AML-193 (cell line): ENCODE data around the gene MMP26.

Source experiments
- DNase-seq, 2 experiments: peaks; one replicate each; lab custom pipeline; 2025; lab: John Stamatoyannopoulos, UW

The MMP26 gene

GRCh38 chr11:4704054-4704789 is at the start of gene MMP26:
Gene MMP26, plus strand, starts transcription at chr11:4704784.
- no peak for DNase-seq

DNA sequence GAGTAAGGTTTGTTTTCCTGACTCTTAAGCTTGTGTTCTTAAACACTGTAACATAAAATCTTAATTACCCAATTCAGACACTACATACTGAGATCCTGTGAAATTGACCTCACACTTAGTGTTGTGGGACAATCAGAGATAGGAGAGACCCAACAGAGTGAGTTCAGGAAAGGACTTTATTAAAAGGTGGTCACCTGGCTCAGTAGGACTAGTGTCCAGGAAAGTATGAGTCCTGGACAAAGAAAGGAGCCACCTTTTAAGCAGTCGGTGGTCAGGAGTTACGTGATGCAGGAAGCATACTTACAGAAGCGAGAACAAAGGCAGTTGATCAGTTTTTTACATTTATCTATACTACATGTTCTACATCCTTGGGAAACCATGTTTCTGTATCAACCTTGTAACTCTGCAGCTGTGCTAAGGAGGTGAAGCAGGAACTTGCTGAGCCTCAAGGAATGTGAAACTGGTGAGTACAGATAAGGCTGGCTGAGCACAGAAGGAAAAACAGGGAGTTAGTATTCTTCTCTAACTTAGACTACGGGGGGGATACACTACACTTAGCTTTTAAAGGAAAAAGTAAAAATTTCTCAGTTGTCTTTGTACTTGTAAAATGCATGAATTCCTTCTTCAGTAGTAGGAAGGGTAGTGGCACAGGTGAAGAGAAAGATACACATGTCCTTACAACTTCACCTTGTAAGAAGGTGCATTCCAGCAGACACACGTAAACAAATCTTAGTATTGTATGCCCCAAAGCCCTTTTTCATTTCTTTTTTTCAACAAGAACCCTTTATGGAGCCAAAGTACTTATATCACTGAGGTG is 45.7 kb upstream of the MMP26 start:
- DNase-seq: no peak

- no peak for DNase-seq
Measured at GRCh38 chr11:4662876-4663275, 41.7 kb upstream of the MMP26 start.

DNA sequence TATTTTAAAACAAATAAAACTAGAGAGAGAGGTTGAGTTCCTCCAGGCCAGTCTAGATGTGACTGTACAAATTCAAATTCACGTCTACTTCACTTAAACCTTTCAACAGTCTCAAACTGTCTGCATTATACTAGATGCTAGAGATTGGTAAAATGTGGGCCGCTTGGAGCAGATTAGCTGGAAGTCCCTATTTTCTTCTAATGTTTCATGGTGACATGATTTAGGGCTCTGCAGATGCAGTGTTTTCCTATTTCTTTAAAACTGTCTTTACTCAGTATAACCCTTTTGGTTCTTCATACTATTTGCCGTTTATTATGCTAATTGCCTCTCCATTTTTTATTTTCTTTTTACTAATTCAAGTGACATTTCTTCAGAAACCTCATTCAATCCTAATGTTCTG is 40.4 kb upstream of the MMP26 start:
- no peak for DNase-seq

- no peak for DNase-seq
Measured at GRCh38 chr11:4664786-4665185, 39.8 kb upstream of the MMP26 start.

GRCh38 chr11:4665424-4665823 is 39.2 kb upstream of the MMP26 start:
- DNase-seq: no peak

- DNase-seq: no peak
Measured at GRCh38 chr11:4671741-4672140, 32.8 kb upstream of the MMP26 start.

- no peak for DNase-seq
Measured at GRCh38 chr11:4672470-4672869, 32.1 kb upstream of the MMP26 start.

DNA sequence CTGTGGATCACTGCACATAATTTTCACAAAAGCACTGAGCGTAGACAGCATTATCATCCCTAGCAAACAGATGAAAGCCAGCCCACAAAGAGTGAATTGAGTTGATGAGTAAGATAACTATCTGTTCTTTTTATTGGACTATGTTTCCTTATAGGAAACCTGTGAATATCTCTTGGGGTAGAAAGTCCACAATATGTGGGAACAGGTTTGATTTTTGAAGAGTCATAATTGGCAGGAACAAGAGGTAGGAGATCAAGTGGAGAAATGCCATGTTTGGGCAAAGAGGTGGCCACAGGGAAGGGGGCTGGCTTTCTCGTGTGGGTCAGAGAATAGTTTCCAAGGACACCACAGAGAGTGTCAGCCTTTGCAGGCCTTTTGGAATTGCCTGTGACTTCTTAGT is 30.8 kb upstream of the MMP26 start:
- no peak for DNase-seq

DNA sequence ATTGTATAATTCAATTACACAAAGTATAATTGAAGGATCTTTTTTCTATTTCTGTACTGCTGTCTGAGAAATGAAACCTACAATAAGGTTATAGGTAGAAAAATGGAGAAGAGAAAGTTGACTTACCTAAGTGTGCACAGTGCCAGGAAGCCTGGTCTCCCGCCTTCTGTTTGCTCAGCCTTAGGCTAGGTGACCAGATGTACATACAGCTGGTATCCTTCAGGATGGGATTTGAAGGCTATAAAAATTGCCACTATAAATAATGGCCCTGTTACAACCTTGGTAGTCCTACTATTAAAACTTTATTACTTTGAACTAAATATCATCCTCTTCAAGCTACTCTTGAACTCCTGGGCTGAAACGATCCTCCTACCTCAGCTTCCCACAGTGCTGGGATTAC is 26.6 kb upstream of the MMP26 start:
- no peak for DNase-seq

- DNase-seq: no peak
Measured at GRCh38 chr11:4680341-4680740, 24.2 kb upstream of the MMP26 start.

GRCh38 chr11:4682623-4683419 is 21.8 kb upstream of the MMP26 start:
- no peak for DNase-seq

GRCh38 chr11:4684631-4685285 is 19.8 kb upstream of the MMP26 start:
- DNase-seq: no peak

- DNase-seq: no peak
Measured at GRCh38 chr11:4695442-4695841, 9.1 kb upstream of the MMP26 start.

DNA sequence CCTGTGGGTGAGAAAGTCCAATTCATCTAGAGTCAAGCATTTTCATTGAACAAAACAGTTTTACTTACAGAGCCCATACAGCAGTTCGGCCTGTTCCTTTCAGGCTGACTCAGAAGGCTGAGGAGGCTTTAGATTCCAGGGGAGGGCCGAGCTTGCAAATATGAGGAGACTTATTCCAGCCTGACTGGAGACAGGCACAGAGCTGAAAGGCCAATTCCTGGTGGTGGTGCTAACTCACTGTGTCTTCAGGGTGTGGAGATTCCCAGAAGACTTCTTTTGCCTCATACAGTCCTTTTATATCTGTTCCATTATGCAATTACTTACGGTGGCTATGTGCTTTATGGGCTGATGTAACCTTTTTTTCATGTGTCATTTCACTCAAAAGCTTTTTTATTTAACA is 7.0 kb upstream of the MMP26 start, which contains the start of gene OR51E2:
Gene OR51E2 (minus strand): TSS at position 269 of the 400 bp plus-strand sequence. CDS start 15,142 bp downstream, outside the sequence.
- no peak for DNase-seq

DNA sequence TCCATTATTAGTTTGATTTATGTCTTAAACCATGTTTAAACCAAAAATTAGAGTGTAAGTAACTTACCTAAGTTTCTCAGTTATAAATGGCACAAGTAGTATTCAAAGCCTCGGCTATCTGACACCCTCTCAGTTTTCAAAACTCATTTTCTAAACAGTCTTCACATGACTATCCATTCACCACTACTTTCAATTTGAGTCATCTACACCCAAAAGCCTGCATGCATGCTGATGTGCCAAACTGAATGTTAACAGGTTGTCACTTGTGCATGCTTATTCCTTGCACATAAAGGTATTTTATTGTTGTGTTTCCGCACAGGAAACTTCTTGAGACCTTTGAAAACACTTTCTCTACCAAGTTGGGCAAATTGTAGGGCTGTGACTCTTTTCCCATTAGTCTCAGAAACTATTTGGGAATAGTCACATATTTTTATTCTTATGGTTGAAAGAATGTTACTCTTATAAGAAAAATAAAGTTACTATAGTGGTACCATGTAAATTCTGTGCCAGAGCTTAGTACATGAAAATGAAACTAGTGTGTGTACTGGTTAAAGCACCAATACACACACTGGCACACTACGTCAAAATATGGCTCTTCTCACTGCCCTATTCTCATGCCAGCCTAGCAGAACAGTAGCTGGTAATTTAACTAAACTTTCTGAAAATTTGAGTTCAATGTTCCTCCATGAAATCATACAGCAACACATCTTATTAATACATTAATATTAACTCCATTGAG is 4.7 kb upstream of the MMP26 start:
- DNase-seq: no peak

DNA sequence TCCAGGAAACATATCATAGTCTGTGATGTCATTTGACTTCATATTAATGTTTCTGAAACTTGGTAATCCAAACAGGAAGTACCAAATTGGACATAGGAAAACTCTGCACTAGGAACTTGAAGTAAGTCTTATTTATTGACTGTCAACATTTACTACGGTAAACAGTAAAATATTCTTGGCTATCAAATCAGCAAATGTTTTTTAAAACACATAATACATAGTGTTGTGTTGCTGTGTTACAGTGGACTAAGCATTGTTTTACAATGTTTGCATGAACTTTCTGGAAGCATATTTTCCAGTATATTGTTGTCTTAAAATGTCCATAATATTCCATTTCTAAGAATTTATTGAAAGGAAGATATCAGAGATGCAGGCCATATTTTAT is 4.2 kb upstream of the MMP26 start:
- no peak for DNase-seq

- DNase-seq: no peak
Measured at GRCh38 chr11:4704790-4705334, 278 bp downstream of the MMP26 start.

GRCh38 chr11:4713241-4713640 is 8.7 kb downstream of the MMP26 start:
- no peak for DNase-seq

DNA sequence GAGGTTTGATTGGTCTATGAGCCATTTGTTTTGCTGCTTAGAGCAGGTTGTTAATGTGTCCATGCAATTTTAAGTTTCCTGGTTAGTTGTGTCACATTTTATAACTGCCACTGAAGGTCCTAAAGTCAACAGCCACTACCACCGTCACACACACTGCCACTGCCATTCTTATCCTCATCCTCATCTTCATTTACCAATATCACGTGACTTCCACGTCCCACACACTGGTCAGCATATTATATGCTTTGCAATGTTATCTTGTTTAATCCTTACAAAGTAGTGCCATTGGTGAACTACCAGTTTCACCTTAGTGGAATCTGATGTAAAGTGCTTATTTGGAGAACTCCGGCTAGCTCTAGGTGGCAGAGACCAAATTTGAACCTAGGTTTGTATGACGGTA is 9.7 kb downstream of the MMP26 start:
- DNase-seq: no peak
